ENCODE measurements around the gene PRKCE. TPM values are rescaled to one million over a fixed set of nuclear protein-coding genes. Genes with fewer than 3 reads are reported as not detected.

The PRKCE gene
- total RNA-seq, 1 donor from 2014 or later = 85.0 TPM

DNA sequence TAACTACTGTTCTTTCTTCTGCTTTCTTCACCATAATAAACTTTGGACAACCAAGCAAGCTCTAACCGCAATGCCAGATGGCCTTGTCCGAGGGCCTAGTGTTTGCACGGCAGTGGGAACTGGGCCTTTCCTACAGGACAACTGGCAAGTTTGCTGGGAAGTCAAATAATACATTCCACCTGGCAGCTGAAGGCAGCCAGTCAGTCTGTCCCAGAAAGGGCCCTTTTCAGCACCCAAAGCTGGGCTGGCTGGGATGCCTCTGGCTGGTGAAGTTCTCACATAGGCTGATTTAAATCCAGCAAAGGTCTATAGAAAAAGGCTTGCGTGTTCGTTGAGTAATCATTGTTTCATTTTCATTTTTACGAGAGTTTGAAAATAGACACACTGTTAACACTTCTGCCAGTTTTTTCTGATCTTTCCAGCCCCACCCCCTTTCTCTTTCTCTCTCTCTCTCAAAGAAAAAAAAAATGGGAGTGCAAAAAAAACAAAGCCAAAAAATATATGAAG, 535.7 kb downstream of the PRKCE start:
- TF ChIP-seq, protein P1, sequence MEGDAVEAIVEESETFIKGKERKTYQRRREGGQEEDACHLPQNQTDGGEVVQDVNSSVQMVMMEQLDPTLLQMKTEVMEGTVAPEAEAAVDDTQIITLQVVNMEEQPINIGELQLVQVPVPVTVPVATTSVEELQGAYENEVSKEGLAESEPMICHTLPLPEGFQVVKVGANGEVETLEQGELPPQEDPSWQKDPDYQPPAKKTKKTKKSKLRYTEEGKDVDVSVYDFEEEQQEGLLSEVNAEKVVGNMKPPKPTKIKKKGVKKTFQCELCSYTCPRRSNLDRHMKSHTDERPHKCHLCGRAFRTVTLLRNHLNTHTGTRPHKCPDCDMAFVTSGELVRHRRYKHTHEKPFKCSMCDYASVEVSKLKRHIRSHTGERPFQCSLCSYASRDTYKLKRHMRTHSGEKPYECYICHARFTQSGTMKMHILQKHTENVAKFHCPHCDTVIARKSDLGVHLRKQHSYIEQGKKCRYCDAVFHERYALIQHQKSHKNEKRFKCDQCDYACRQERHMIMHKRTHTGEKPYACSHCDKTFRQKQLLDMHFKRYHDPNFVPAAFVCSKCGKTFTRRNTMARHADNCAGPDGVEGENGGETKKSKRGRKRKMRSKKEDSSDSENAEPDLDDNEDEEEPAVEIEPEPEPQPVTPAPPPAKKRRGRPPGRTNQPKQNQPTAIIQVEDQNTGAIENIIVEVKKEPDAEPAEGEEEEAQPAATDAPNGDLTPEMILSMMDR (IDR thresholded peaks at IDR 0.05) = no peak
- DNase-seq (no peak), ATAC-seq (peak; percentile 49 to 52)
- H3K27me3 ChIP-seq (ENCODE audit: low read depth) = no peaks in the 10 kb centered on the region
- H3K27ac ChIP-seq = peak overlapping the region; percentile 80
- H3K4me3 ChIP-seq = peak overlapping the region; percentile 34
- intact Hi-C loops (cut with DNase I) = no loop called here
- peaks cover 17% of the 10 kb centered on the region for H3K36me3 ChIP-seq
- peaks cover 37% of the 10 kb centered on the region for H3K4me1 ChIP-seq
- no peaks in the 10 kb centered on the region for H3K9me3 ChIP-seq

GRCh38 chr2:46188041-46188716, 536.7 kb downstream of the PRKCE start:
- no peak overlapping the region for H3K4me3 ChIP-seq
- ATAC-seq (peak; percentile 78 to 80), DNase-seq (no peak)
- H3K4me1 ChIP-seq = peaks cover 30% of the 10 kb centered on the region
- intact Hi-C loops (cut with DNase I) = no loop called here
- TF ChIP-seq, protein P1 (IDR thresholded peaks at IDR 0.05) = no peak
- peaks cover 17% of the 10 kb centered on the region for H3K36me3 ChIP-seq
- peak overlapping the region; percentile 57 for H3K27ac ChIP-seq
- H3K27me3 ChIP-seq (ENCODE audit: low read depth) = no peaks in the 10 kb centered on the region
- H3K9me3 ChIP-seq = no peaks in the 10 kb centered on the region

DNA sequence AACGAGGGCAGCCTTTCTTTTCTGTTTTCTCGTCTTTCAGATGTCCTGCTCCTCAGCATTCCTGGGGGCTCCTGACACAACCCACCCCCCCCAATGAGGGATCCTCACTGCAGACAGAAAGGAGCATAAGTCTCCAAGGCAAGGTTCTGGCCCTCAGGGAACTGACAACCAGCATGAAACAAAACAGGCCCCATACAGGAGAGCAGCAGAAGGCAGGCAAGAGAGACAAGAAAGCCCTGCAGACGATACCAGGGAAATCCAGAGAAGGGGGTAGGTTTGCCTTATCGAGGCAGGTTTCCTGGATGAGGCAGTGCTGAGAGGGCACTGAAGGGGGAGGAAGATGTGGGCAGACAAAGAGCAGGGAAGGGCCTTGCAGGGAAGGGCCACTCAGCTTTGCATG, 541.9 kb downstream of the PRKCE start:
- TF ChIP-seq, protein P1 (IDR thresholded peaks at IDR 0.05) = no peak
- no peak overlapping the region for H3K27ac ChIP-seq
- H3K4me3 ChIP-seq = no peak overlapping the region
- H3K9me3 ChIP-seq = no peaks in the 10 kb centered on the region
- intact Hi-C loops (cut with DNase I) = no loop called here
- peaks cover 26% of the 10 kb centered on the region for H3K4me1 ChIP-seq
- no peak for DNase-seq
- H3K36me3 ChIP-seq = no peaks in the 10 kb centered on the region
- H3K27me3 ChIP-seq (ENCODE audit: low read depth) = no peaks in the 10 kb centered on the region
- no peak for ATAC-seq

GRCh38 chr2:46193855-46194254, 542.4 kb downstream of the PRKCE start:
- H3K4me1 ChIP-seq = peaks cover 26% of the 10 kb centered on the region
- TF ChIP-seq, protein P1 (IDR thresholded peaks at IDR 0.05) = no peak
- no peak overlapping the region for H3K4me3 ChIP-seq
- no peak for ATAC-seq
- no peaks in the 10 kb centered on the region for H3K27me3 ChIP-seq (ENCODE audit: low read depth)
- no peaks in the 10 kb centered on the region for H3K9me3 ChIP-seq
- intact Hi-C loops (cut with DNase I) = no loop called here
- H3K27ac ChIP-seq = no peak overlapping the region
- DNase-seq = no peak
- no peaks in the 10 kb centered on the region for H3K36me3 ChIP-seq

DNA sequence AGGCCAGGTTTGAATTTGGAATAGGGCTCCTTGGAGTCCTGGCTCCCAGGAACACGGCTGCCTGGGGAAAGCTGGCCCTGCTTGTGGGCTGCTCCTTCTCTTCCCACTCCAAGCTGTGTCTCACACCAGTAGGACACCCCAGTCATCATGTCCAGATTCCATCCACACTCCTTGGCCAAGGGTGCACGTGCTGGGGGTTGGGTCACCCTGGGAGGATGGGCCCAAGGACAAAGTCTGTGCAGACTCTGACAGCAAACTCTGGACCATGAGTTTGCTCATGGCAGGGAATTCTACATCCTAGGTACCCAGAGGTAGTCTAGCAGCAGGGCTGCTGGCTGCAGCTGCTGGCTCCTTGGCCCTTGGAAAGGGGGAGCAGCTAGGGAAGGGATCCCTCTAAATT, 543.4 kb downstream of the PRKCE start:
- intact Hi-C loops (cut with DNase I) = no loop called here

More for the DNA sequence above, 543.4 kb downstream of the PRKCE start:
- Histone ChIP-seq H3K9me3 (no peaks in the 10 kb centered on the region), H3K36me3 (no peaks in the 10 kb centered on the region), H3K27me3 (ENCODE audit: low read depth) (no peaks in the 10 kb centered on the region), H3K4me3 (no peak overlapping the region), H3K4me1 (peaks cover 30% of the 10 kb centered on the region), H3K27ac (no peak overlapping the region)
- DNase-seq = no peak
- TF ChIP-seq, protein P1 (IDR thresholded peaks at IDR 0.05) = no peak
- peak in 1 of 2 donors; percentile 10 for ATAC-seq
